Stomach (tissue), 9 donors: ENCODE data around the gene APPL1. TPM values are rescaled to one million over a fixed set of nuclear protein-coding genes. Genes with fewer than 3 reads are reported as not detected.

ENCODE experiments used
- DNase-seq, 2 donors: peaks; one replicate each; pipeline versions ENCODE4 v3.0.0 to v3.0.0-alpha.2; 2013 to 2019
- H3K27ac ChIP-seq, 5 donors: fragments of 200-600 bp in 4 of 5; sonication (generic) in 4 of 5; one replicate each; pipeline ENCODE4 v1.5.1; 2013 to 2019; ENCODE audit warnings: mild to moderate bottlenecking in 1 of 5, moderate library complexity in 1 of 5
- H3K27me3 ChIP-seq, 3 donors: fragments of 200-600 bp; sonication (generic); one replicate each; pipeline ENCODE4 v1.5.1; 2017 to 2019; ENCODE audit warnings: mixed run types in 1 of 3
- H3K36me3 ChIP-seq, 4 donors: fragments of 200-600 bp; sonication (generic); 1 replicate in 3 of 4; 2 replicates in 1 of 4; pipeline ENCODE4 v1.5.1; 2016 to 2019
- H3K4me1 ChIP-seq, 4 donors: fragments of 200-600 bp; sonication (generic); one replicate each; pipeline ENCODE4 v1.5.1; 2016 to 2019
- H3K4me3 ChIP-seq, 4 donors: fragments of 200-600 bp; sonication (generic) in 3 of 4; one replicate each; pipeline ENCODE4 v1.5.1; 2016 to 2019; ENCODE audit warnings: mild to moderate bottlenecking in 1 of 4
- H3K9me3 ChIP-seq, 4 donors: fragments of 200-600 bp; sonication (generic); one replicate each; pipeline ENCODE4 v1.5.1; 2016 to 2019
- EP300 ChIP-seq: sonication (generic); formaldehyde crosslinking; IDR thresholded peaks from one replicate; pipeline ENCODE4 v1.6.1; 2017; ENCODE audit warnings: antibody characterized with exemption
- POLR2A ChIP-seq, 4 donors: fragments of 450-650 bp; IDR thresholded peaks; one replicate each; pipeline ENCODE4 v1.6.1; 2016; ENCODE audit warnings: antibody characterized with exemption in 4 of 4, control low read depth in 2 of 4, mild to moderate bottlenecking in 1 of 4, moderate library complexity in 1 of 4
- POLR2AphosphoS5 ChIP-seq, 3 donors: sonication (generic); formaldehyde crosslinking; IDR thresholded peaks; one replicate each; pipeline ENCODE4 v1.6.1; 2016; ENCODE audit warnings: antibody characterized with exemption in 3 of 3
- WGBS, 5 donors: extraction: QIAGEN DNeasy Blood & Tissue Kit in 3 of 5; methylation state at CpG; one replicate each; pipeline versions ENCODE4 v1.1.5 to v1.1.7; 2013 to 2018; 5-methylcytosine and 5-hydroxymethylcytosine counted together
- intact Hi-C: fragments of 100-400 bp; cut with DNase I; formaldehyde crosslinking; loops from one replicate; pipeline ENCODE4 v1.15.1; 2023; ENCODE audit warnings: low total_unique reads
- polyA plus RNA-seq, 3 donors: library from polyadenylated mRNA; stranded (reverse); fragments of 200-250 nt; gene quantifications; one replicate each; pipeline ENCODE4 v1.2.3, GENCODE V29; 2013
- total RNA-seq, 5 donors: library from RNA; depleted of rRNA; stranded (reverse); fragments of >200 nt; gene quantifications; one replicate each; pipeline versions ENCODE4 v1.1.0 to v1.2.3, GENCODE V29; 2014 to 2016
- TF ChIP-seq, protein P1 (sequence below), 7 experiments: fragments of 450-650 bp in 4 of 7; fragments of 200-600 bp in 3 of 7; sonication (generic) in 3 of 7; IDR thresholded peaks; one replicate each; pipeline ENCODE4 v1.5.1; 2016 to 2019; ENCODE audit warnings: antibody characterized with exemption in 7 of 7, control low read depth in 2 of 7, mild to moderate bottlenecking in 1 of 7
- donor health status: healthy with polysubstance abuse.
- donor health status: Bipolar disorder and iron deficiency.
- donor health status: healthy.

The APPL1 gene
- total and polyA plus RNA-seq, 8 donors: 7.5 to 84.3 (median 25.7) TPM

DNA sequence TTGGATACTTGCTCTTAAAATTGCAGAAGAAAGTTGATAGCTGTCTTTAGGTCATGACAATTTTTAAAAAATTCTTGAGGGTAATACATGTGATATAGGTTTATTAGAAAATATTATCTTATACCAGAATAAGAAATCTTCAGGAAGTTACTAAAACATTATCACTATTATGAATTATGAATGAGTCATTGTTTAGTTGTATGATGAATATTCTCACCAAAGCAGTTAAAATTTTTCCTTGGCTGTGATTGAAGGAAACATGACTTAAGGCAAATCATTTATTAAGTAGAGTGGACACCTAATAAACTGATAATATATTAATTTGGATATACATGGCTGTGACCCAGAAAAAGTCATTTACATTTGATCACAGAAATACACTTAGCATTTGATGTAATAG, 30.1 kb downstream of the APPL1 start:
- Histone ChIP-seq H3K27ac (no peak overlapping the region), H3K9me3 (no peaks in the 10 kb centered on the region), H3K4me3 (no peak overlapping the region), H3K36me3 (peaks cover 13 to 86% (median 83%) of the 10 kb centered on the region in 4 donors), H3K4me1 (no peaks in the 10 kb centered on the region), H3K27me3 (no peaks in the 10 kb centered on the region)
- intact Hi-C loops: no loop called here
- no peak for DNase-seq
- TF ChIP-seq, protein P1, sequence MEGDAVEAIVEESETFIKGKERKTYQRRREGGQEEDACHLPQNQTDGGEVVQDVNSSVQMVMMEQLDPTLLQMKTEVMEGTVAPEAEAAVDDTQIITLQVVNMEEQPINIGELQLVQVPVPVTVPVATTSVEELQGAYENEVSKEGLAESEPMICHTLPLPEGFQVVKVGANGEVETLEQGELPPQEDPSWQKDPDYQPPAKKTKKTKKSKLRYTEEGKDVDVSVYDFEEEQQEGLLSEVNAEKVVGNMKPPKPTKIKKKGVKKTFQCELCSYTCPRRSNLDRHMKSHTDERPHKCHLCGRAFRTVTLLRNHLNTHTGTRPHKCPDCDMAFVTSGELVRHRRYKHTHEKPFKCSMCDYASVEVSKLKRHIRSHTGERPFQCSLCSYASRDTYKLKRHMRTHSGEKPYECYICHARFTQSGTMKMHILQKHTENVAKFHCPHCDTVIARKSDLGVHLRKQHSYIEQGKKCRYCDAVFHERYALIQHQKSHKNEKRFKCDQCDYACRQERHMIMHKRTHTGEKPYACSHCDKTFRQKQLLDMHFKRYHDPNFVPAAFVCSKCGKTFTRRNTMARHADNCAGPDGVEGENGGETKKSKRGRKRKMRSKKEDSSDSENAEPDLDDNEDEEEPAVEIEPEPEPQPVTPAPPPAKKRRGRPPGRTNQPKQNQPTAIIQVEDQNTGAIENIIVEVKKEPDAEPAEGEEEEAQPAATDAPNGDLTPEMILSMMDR (IDR thresholded peaks at IDR 0.05): no peak
- TF ChIP-seq POLR2AphosphoS5 (IDR thresholded peaks at IDR 0.05) (no peak), EP300 (no peak), POLR2A (IDR thresholded peaks at IDR 0.05) (no peak)

DNA sequence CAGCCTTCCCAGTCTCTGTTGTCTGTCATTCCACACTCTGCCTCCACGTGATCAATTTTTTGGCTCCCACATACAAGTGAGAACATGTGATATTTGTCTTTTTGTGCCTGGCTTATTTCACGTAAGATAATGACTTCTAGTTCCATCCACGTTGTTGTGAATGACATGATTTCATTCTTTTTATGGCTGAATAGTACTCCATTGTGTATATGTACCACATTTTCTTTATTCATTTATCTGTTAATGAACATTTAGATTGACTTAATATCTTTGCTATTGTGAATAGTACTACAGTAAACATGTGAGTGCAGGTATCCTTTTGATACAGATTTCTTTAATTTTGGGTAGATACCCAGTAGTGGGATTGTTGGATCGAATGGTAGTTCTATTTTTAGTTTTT, 33.6 kb downstream of the APPL1 start:
- intact Hi-C loops: no loop called here
- Histone ChIP-seq H3K9me3 (peaks cover 0 to 5% (median 0%) of the 10 kb centered on the region in 4 donors), H3K27ac (no peak overlapping the region), H3K27me3 (no peaks in the 10 kb centered on the region), H3K4me1 (no peaks in the 10 kb centered on the region), H3K4me3 (no peak overlapping the region), H3K36me3 (peaks cover 31 to 95% (median 93%) of the 10 kb centered on the region in 4 donors)
- TF ChIP-seq POLR2AphosphoS5 (IDR thresholded peaks at IDR 0.05): no peak
- TF ChIP-seq EP300: no peak
- TF ChIP-seq POLR2A (IDR thresholded peaks at IDR 0.05): no peak
- TF ChIP-seq, protein P1 (IDR thresholded peaks at IDR 0.05): no peak
- no peak for DNase-seq
- 90 to 95% (median 94%) methylated on average over 4 of the region's 4 CpGs for WGBS, 5 donors

DNA sequence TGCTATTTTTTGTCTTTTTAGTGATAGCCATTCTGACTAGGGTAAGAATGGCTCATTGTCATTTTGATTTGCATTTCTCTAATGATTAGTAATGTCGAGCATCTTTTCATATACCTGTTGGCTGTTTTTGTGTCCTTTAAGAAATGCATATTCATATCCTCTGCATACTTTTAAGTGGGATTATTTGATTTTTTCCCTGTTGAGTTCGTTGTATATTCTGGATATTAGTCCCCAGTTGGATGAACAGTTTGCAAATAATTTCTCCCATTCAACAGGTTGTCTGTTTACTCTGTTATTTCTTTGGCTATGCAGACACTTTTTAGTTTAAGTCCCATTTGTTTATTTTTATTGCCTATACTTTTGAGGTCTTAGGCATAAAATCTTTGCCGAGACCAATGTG, 34.4 kb downstream of the APPL1 start:
- H3K27ac ChIP-seq: no peak overlapping the region
- H3K9me3 ChIP-seq: peaks cover 0 to 5% (median 0%) of the 10 kb centered on the region in 4 donors
- H3K4me1 ChIP-seq: no peaks in the 10 kb centered on the region
- no peaks in the 10 kb centered on the region for H3K27me3 ChIP-seq
- TF ChIP-seq POLR2A (IDR thresholded peaks at IDR 0.05): no peak
- WGBS, 5 donors: 94 to 98% (median 96%) methylated on average over 3 of the region's 3 CpGs
- peaks cover 34 to 100% (median 96%) of the 10 kb centered on the region in 4 donors for H3K36me3 ChIP-seq
- no peak for DNase-seq
- intact Hi-C loops: no loop called here
- H3K4me3 ChIP-seq: no peak overlapping the region

DNA sequence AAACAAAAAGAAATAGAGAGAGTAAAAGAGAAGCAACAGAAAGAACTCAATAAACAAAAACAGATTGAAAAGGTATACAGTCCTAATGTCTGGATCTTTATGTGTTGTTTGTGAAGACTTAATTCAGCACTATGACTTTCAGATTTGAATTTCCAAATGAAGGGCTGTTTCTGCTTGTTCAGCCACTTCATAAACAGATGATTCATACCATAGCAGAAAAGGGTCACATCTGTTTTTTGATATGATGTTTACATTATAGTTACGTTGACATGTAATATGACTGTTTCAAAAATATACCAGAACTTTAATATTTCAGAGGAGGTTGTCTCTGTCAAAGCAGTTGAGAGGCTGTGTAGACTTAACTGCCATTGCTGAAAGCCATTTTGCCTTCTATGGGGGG, 40.9 kb downstream of the APPL1 start:
- 78 to 93% (median 88%) methylated on average over 1 of the region's 1 CpG for WGBS, 5 donors
- H3K27ac ChIP-seq: no peak overlapping the region
- no peak for DNase-seq
- H3K4me1 ChIP-seq: no peaks in the 10 kb centered on the region
- H3K4me3 ChIP-seq: no peak overlapping the region
- H3K36me3 ChIP-seq: peaks cover 30 to 96% (median 86%) of the 10 kb centered on the region in 4 donors
- TF ChIP-seq EP300: no peak
- TF ChIP-seq POLR2AphosphoS5 (IDR thresholded peaks at IDR 0.05): no peak
- TF ChIP-seq, protein P1 (IDR thresholded peaks at IDR 0.05): no peak
- TF ChIP-seq POLR2A (IDR thresholded peaks at IDR 0.05): no peak
- no peaks in the 10 kb centered on the region for H3K27me3 ChIP-seq
- peaks cover 0 to 5% (median 0%) of the 10 kb centered on the region in 4 donors for H3K9me3 ChIP-seq
- intact Hi-C loops: no loop called here

DNA sequence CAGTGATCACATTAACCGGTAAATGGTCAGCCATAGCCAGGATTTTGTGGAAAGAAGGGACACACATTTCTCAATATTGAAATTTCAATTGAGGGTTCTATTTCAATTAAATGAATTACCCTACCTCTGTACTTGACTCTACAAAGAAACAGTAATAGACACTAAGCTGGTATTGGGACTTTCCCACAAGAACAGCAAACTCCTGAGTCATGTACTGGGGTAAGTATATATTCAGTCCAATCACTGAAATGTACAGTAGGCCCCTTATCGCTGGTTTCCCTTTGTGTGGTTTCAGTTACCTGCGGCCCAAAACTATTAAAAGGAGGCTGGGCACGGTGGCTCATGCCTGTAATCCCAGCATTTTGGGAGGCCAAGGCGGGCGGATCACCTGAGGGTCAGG, 47.3 kb downstream of the APPL1 start:
- Histone ChIP-seq H3K9me3 (peaks cover 0 to 7% (median 3%) of the 10 kb centered on the region in 4 donors), H3K4me1 (no peaks in the 10 kb centered on the region), H3K27ac (no peak overlapping the region), H3K27me3 (no peaks in the 10 kb centered on the region), H3K36me3 (peaks cover under 1 to 51% (median 48%) of the 10 kb centered on the region in 4 donors), H3K4me3 (no peak overlapping the region)
- intact Hi-C loops: no loop called here
- no peak for DNase-seq
- 91 to 99% (median 96%) methylated on average over 6 of the region's 6 CpGs for WGBS, 5 donors
- TF ChIP-seq POLR2AphosphoS5 (IDR thresholded peaks at IDR 0.05) (no peak), EP300 (no peak)
